Adrenal gland (tissue), 12 donors: ENCODE results near the gene L3HYPDH. TPM values are rescaled to one million over a fixed set of nuclear protein-coding genes. Genes with fewer than 3 reads are reported as not detected.
"Not testable (repeated sequence)": the region's sequence is repeated elsewhere in the genome, so short reads cannot be mapped to it uniquely, and the experiment has no call there.

Source experiments
- DNase-seq, 7 donors: peaks; one replicate each; pipeline ENCODE4 v3.0.0-alpha.2; 2019 to 2020
- H3K27ac ChIP-seq, 5 donors: fragments of 200-600 bp; sonication (generic) in 4 of 5; 1 replicate in 3 of 5; 2 replicates in 2 of 5; pipeline versions ENCODE4 v1.5.1 to v1.8.0; 2016 to 2020; ENCODE audit warnings: mild to moderate bottlenecking in 1 of 5
- H3K27me3 ChIP-seq: fragments of 200-600 bp; 2 replicates; pipeline ENCODE4 v1.8.0; 2021
- H3K36me3 ChIP-seq, 2 donors: fragments of 200-600 bp; replicated peaks in 1 of 2; 1 replicate in 1 of 2; 2 replicates in 1 of 2; pipeline versions ENCODE4 v1.5.1 to v1.8.0; 2018 to 2022
- H3K4me1 ChIP-seq, 2 donors: fragments of 200-600 bp; replicated peaks in 1 of 2; 1 replicate in 1 of 2; 2 replicates in 1 of 2; pipeline versions ENCODE4 v1.5.1 to v1.8.0; 2018 to 2021
- H3K4me3 ChIP-seq, 4 donors: fragments of 200-600 bp; sonication (generic) in 3 of 4; one replicate each; pipeline ENCODE4 v1.5.1; 2016 to 2018
- H3K9me3 ChIP-seq, 3 donors: fragments of 200-600 bp; sonication (generic) in 1 of 3; replicated peaks in 1 of 3; 1 replicate in 2 of 3; 2 replicates in 1 of 3; pipeline versions ENCODE4 v1.5.1 to v1.8.0; 2016 to 2021
- CTCF ChIP-seq, 6 experiments: fragments of 450-650 bp in 4 of 6; fragments of 200-600 bp in 2 of 6; sonication (generic) in 1 of 6; IDR thresholded peaks; 1 replicate in 5 of 6; 2 replicates in 1 of 6; pipeline versions ENCODE4 v1.5.1 to v1.8.0; 2016 to 2021; ENCODE audit warnings: antibody characterized with exemption in 6 of 6, mild to moderate bottlenecking in 2 of 6, moderate library complexity in 1 of 6
- POLR2A ChIP-seq, 2 donors: fragments of 450-650 bp; IDR thresholded peaks; one replicate each; pipeline ENCODE4 v1.6.1; 2017; ENCODE audit warnings: antibody characterized with exemption in 2 of 2, mild to moderate bottlenecking in 2 of 2, moderate library complexity in 1 of 2
- WGBS, 4 donors: extraction: QIAGEN DNeasy Blood & Tissue Kit in 2 of 4; methylation state at CpG; one replicate each; pipeline versions ENCODE4 v1.1.5 to v1.1.7; 2013 to 2017; 5-methylcytosine and 5-hydroxymethylcytosine counted together
- intact Hi-C, 2 donors: fragments of 100-400 bp; cut with DNase I; formaldehyde crosslinking; loops; one replicate each; pipeline versions ENCODE4 v1.14.1 to v1.15.0; 2022 to 2023
- polyA plus RNA-seq, 3 donors: library from polyadenylated mRNA; stranded (reverse); fragments of 200-250 nt in 2 of 3; fragments of 350-450 nt in 1 of 3; fragmentation: Illumina TruSeq in 1 of 3; extraction: RNeasy Lipid Tissue Mini Kit (QIAGEN cat#74804) in 1 of 3; gene quantifications; one replicate each; pipeline ENCODE4 v1.2.3, GENCODE V29; 2013 to 2014
- total RNA-seq, 9 donors: library from RNA; depleted of rRNA in 4 of 9; stranded (reverse); fragments of >200 nt in 4 of 9; fragments of 120-200 nt in 1 of 9; fragmentation: NEBNext Ultra II Directional in 1 of 9; extraction: Animal tissue kit (Norgen Biotek cat#: 25700) in 1 of 9; gene quantifications; one replicate each; pipeline versions ENCODE4 v1.1.0 to v1.2.4, GENCODE V29; 2013 to 2023
- donor health status: healthy with polysubstance abuse.
- donor health status: Bipolar disorder and iron deficiency.
- donor health status: DM: yes; HTN: yes; CAD: no.
- donor health status: DM: no; HTN: no; CAD: no.
- donor health status: DM: no; HTN: no; CAD: no.
- donor health status: DM: yes; HTN: yes; CAD: no.

The L3HYPDH gene
- total and polyA plus RNA-seq, 12 donors: 7.1 to 59.2 (median 23.8) TPM

DNA sequence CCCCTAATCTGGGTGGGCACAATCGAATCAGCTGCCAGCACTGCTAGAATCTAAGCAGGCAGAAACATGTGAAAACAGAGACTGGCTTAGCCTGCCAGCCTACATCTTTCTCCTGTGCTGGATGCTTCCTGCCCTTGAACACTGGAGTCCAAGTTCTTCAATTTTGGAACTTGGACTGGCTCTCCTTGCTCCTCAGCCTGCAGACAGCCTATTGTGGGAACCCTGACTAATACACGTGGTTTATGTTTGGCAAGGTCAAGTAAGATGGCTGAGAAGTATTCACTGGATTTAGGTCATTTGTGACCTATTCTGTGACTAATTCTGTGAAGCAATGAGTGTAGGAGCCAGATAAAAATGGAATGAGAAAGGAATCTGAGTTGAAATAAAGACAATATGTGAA is 30.1 kb downstream of the L3HYPDH start:
- peaks cover 0 to 5% of the 10 kb centered on the region in 2 donors for H3K4me1 ChIP-seq
- TF ChIP-seq POLR2A (IDR thresholded peaks at IDR 0.05): peak in 1 of 2 donors; percentile 22
- TF ChIP-seq CTCF (IDR thresholded peaks at IDR 0.05): no peak
- WGBS, 4 donors: 40 to 56% (median 52%) methylated on average over 2 of the region's 2 CpGs
- H3K4me3 ChIP-seq: no peak overlapping the region
- intact Hi-C loops: no loop called here
- H3K27me3 ChIP-seq: no peaks in the 10 kb centered on the region
- H3K9me3 ChIP-seq: no peaks in the 10 kb centered on the region
- DNase-seq: peak; percentile 36 to 74 (median 62)
- H3K27ac ChIP-seq: peak overlapping the region in 4 of 5 donors; percentile 49 to 86 (median 72)
- no peaks in the 10 kb centered on the region for H3K36me3 ChIP-seq

DNA sequence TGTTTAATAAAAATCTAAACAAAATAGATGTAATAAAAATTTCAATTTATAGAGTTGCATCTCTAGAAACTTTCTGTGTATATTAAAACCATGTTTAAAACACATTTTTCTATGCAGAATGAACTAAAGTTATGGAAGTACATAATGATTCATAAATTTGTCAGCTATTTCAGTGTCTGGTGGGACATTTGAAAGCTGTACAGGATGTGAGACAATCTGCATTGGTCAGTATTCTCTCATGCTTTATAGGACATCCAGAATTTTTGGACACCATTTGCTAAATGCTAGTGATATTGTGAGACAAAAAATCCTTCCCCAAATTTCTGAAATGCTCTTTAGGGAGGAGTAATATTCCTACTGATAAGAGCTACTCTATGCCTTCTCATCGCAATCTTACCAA is 32.4 kb downstream of the L3HYPDH start:
- Histone ChIP-seq H3K27me3 (no peaks in the 10 kb centered on the region), H3K36me3 (no peaks in the 10 kb centered on the region), H3K9me3 (no peaks in the 10 kb centered on the region), H3K4me1 (peaks cover 0 to 5% of the 10 kb centered on the region in 2 donors), H3K4me3 (no peak overlapping the region), H3K27ac (no peak overlapping the region)
- TF ChIP-seq CTCF (IDR thresholded peaks at IDR 0.05): no peak
- TF ChIP-seq POLR2A (IDR thresholded peaks at IDR 0.05): no peak
- DNase-seq: no peak
- intact Hi-C loops: no loop called here
- WGBS, 4 donors: 95 to 100% (median 99%) methylated on average over 1 of the region's 1 CpG

DNA sequence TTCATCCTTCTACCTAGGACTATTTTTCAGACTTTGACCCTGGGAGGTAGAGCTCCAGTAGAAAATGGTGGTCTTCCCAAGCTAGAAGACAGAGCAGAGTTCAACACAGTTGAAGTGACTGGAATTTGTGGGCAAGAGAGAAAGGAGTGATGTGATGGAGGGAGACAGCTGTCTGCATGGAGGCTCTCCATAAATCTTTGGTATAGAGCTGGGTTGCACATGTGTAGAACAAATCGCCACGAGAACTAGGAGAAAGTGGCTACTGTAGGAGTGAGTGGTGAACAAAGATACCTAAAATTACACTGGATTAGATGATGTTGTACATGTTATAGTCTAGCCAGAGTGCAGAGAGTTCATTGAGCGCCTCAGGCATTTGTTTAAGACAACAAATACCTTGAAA is 33.5 kb downstream of the L3HYPDH start:
- Histone ChIP-seq H3K4me1 (peaks cover 0 to 5% of the 10 kb centered on the region in 2 donors), H3K27ac (no peak overlapping the region), H3K27me3 (no peaks in the 10 kb centered on the region), H3K36me3 (no peaks in the 10 kb centered on the region), H3K4me3 (no peak overlapping the region), H3K9me3 (no peaks in the 10 kb centered on the region)
- no peak for DNase-seq
- 95 to 99% (median 96%) methylated on average over 3 of the region's 3 CpGs for WGBS, 4 donors
- intact Hi-C loops: no loop called here
- TF ChIP-seq POLR2A (IDR thresholded peaks at IDR 0.05) (no peak), CTCF (IDR thresholded peaks at IDR 0.05) (no peak)

- H3K4me1 ChIP-seq, H3K27ac ChIP-seq, H3K4me3 ChIP-seq, H3K27me3 ChIP-seq, H3K9me3 ChIP-seq, H3K36me3 ChIP-seq, DNase-seq, intact Hi-C loops: not testable (repeated sequence)
- WGBS, 4 donors: 80 to 96% (median 93%) methylated on average over 2 of the region's 2 CpGs
Measured at GRCh38 chr14:59448673-59449072, 35.5 kb downstream of the L3HYPDH start.

DNA sequence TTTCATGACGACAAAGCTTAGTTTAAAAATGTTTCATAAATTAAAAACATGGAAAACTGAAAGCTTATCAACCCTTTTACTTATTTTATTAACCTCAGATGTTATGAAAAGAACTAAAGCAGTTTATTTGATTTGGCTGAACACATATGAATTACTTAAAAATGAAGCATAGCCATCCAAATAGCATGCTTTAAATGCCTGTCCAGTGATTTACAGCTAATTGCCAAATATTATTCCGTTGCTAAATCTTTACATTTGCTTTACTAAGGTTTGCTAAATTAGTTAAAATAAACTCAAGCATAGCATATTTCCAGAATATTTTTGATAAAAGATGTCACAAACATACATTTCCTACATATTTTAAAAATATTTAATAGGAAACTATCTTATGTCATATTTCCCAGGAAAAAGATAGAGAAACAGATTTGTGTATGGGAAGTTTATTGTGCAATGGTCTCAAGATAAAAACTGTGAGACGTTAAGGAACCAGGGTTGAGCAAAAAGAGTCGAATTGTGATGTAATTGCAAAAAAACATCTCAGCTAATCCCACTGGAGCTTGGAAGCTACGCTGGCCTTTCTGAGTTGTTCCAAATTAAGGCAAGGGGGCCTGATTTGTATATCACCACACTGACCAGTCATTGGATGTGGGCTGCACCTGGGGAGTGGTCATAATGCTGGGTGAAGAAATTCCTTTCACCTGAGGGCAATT is 44.8 kb downstream of the L3HYPDH start:
- Histone ChIP-seq H3K27me3 (no peaks in the 10 kb centered on the region), H3K36me3 (no peaks in the 10 kb centered on the region), H3K27ac (peak overlapping the region in 1 of 5 donors; percentile 40), H3K4me1 (no peaks in the 10 kb centered on the region), H3K9me3 (no peaks in the 10 kb centered on the region), H3K4me3 (no peak overlapping the region)
- DNase-seq: no peak
- intact Hi-C loops: no loop called here
- TF ChIP-seq POLR2A (IDR thresholded peaks at IDR 0.05) (no peak), CTCF (IDR thresholded peaks at IDR 0.05) (no peak)
- 58 to 65% (median 60%) methylated on average over 5 of the region's 5 CpGs for WGBS, 4 donors
